Stimulated activated CD4-positive, alpha-beta T cell treated with anti-CD3 and anti-CD28 coated beads, Interleukin-12 subunit alpha, Interleukin-12 subunit beta, amount 100 ng/mL, for 24 hours (primary cell): ENCODE results near the gene PEPD.

Experiments used
- DNase-seq, 2 experiments: peaks; one replicate each; pipeline ENCODE4 v3.0.0-alpha.2; 2020; ENCODE audit warnings: low read depth in 2 of 2

Gene PEPD

GRCh38 chr19:33546656-33547055, 25.1 kb upstream of the PEPD start:
- DNase-seq, result no peak

GRCh38 chr19:33545217-33545981, 23.8 kb upstream of the PEPD start:
- no peak for DNase-seq

- no peak for DNase-seq
These were observed 13.6 kb upstream of the PEPD start for GRCh38 chr19:33535226-33535625.

GRCh38 chr19:33532859-33533460, 11.4 kb upstream of the PEPD start:
- no peak for DNase-seq

- DNase-seq, result no peak
These were observed 9.3 kb upstream of the PEPD start for GRCh38 chr19:33530842-33531241.

GRCh38 chr19:33530296-33530695, 8.7 kb upstream of the PEPD start:
- DNase-seq, result no peak

- DNase-seq, result no peak
These were observed 7.6 kb upstream of the PEPD start for GRCh38 chr19:33529094-33529676.

GRCh38 chr19:33528404-33528803, 6.8 kb upstream of the PEPD start:
- DNase-seq, result no peak

- DNase-seq, result no peak
These were observed 5.5 kb upstream of the PEPD start for GRCh38 chr19:33527125-33527524.

- DNase-seq, result no peak
These were observed 2.6 kb upstream of the PEPD start for GRCh38 chr19:33524024-33524664.

- no peak for DNase-seq
These were observed 1.6 kb upstream of the PEPD start for GRCh38 chr19:33523167-33523566.

- DNase-seq, result no peak
These were observed 726 bp upstream of the PEPD start for GRCh38 chr19:33522371-33522662.

- no peak for DNase-seq
These were observed 629 bp downstream of the PEPD start for GRCh38 chr19:33520844-33521479.

GRCh38 chr19:33520048-33520643, 1.4 kb downstream of the PEPD start:
- DNase-seq, result no peak

- no peak for DNase-seq
These were observed 2.2 kb downstream of the PEPD start for GRCh38 chr19:33519416-33519815.

- DNase-seq, result no peak
These were observed 3.0 kb downstream of the PEPD start for GRCh38 chr19:33518541-33518940.

- DNase-seq, result no peak
These were observed 3.7 kb downstream of the PEPD start for GRCh38 chr19:33517922-33518321.

GRCh38 chr19:33515921-33516320, 5.7 kb downstream of the PEPD start:
- no peak for DNase-seq

- no peak for DNase-seq
These were observed 6.6 kb downstream of the PEPD start for GRCh38 chr19:33514885-33515551.

- no peak for DNase-seq
These were observed 8.2 kb downstream of the PEPD start for GRCh38 chr19:33513424-33513823.

- no peak for DNase-seq
These were observed 8.9 kb downstream of the PEPD start for GRCh38 chr19:33512580-33513137.
